Prostate gland (tissue), 2 donors: Measurements from ENCODE around the gene TECPR2. TPM values are rescaled to one million over a fixed set of nuclear protein-coding genes. Genes with fewer than 3 reads are reported as not detected.
"Not testable (repeated sequence)": the region's sequence is repeated elsewhere in the genome, so short reads cannot be mapped to it uniquely, and the experiment has no call there.

Experiments
- DNase-seq: peaks from one replicate; pipeline ENCODE4 v3.0.0-alpha.2; 2019; ENCODE audit warnings: low spot score
- H3K27ac ChIP-seq, 2 donors: fragments of 200-600 bp; sonication (generic); 2 replicates each; pipeline ENCODE4 v1.5.1; 2017 to 2019
- H3K27me3 ChIP-seq: fragments of 200-600 bp; sonication (generic); replicated peaks from 2 replicates; pipeline ENCODE4 v1.5.1; 2019; ENCODE audit not compliant: insufficient read depth
- H3K36me3 ChIP-seq, 2 donors: fragments of 200-600 bp; sonication (generic); 1 replicate in 1 of 2; 2 replicates in 1 of 2; pipeline versions ENCODE4 v1.5.1 to v1.8.1; 2017 to 2019
- H3K4me1 ChIP-seq: fragments of 200-600 bp; sonication (generic); replicated peaks from 2 replicates; pipeline ENCODE4 v1.5.1; 2019
- H3K4me3 ChIP-seq, 2 donors: fragments of 200-600 bp; sonication (generic); 2 replicates each; pipeline ENCODE4 v1.5.1; 2017 to 2019
- H3K9me3 ChIP-seq: fragments of 200-600 bp; sonication (generic); 2 replicates; pipeline ENCODE4 v1.5.1; 2017
- CTCF ChIP-seq, 4 experiments: fragments of 200-600 bp in 2 of 4; fragments of 450-650 bp in 2 of 4; sonication (generic) in 2 of 4; IDR thresholded peaks; 1 replicate in 3 of 4; 2 replicates in 1 of 4; pipeline ENCODE4 v1.5.1; 2016 to 2019; ENCODE audit warnings: antibody characterized with exemption in 4 of 4, mild to moderate bottlenecking in 2 of 4, moderate library complexity in 2 of 4
- POLR2A ChIP-seq: fragments of 450-650 bp; IDR thresholded peaks from one replicate; pipeline ENCODE4 v1.6.1; 2016; ENCODE audit warnings: antibody characterized with exemption, mild to moderate bottlenecking
- POLR2AphosphoS5 ChIP-seq: sonication (generic); formaldehyde crosslinking; IDR thresholded peaks from one replicate; pipeline ENCODE4 v1.6.1; 2017; ENCODE audit warnings: antibody characterized with exemption
- WGBS: methylation state at CpG from one replicate; pipeline ENCODE4 v1.1.5; 2018; 5-methylcytosine and 5-hydroxymethylcytosine counted together
- intact Hi-C: fragments of 100-400 bp; cut with DNase I; formaldehyde crosslinking; loops from one replicate; pipeline ENCODE4 v1.14.2; 2022
- microRNA-seq: library from miRNA; unstranded; fragments of <30 nt; microRNA quantifications from one replicate; pipeline ENCODE4, GENCODE V29; 2016
- small RNA-seq, 2 donors: library from RNA; depleted of rRNA; stranded (forward); fragments of <200 nt; gene quantifications; one replicate each; pipeline ENCODE3, GENCODE V24; 2016
- total RNA-seq, 2 donors: library from RNA; depleted of rRNA; stranded (reverse); fragments of >200 nt; gene quantifications; one replicate each; pipeline ENCODE4 v1.1.0, GENCODE V29; 2016

TECPR2 gene
- total RNA-seq, 2 donors from 2014 or later, result 12.9 to 45.0 TPM

DNA sequence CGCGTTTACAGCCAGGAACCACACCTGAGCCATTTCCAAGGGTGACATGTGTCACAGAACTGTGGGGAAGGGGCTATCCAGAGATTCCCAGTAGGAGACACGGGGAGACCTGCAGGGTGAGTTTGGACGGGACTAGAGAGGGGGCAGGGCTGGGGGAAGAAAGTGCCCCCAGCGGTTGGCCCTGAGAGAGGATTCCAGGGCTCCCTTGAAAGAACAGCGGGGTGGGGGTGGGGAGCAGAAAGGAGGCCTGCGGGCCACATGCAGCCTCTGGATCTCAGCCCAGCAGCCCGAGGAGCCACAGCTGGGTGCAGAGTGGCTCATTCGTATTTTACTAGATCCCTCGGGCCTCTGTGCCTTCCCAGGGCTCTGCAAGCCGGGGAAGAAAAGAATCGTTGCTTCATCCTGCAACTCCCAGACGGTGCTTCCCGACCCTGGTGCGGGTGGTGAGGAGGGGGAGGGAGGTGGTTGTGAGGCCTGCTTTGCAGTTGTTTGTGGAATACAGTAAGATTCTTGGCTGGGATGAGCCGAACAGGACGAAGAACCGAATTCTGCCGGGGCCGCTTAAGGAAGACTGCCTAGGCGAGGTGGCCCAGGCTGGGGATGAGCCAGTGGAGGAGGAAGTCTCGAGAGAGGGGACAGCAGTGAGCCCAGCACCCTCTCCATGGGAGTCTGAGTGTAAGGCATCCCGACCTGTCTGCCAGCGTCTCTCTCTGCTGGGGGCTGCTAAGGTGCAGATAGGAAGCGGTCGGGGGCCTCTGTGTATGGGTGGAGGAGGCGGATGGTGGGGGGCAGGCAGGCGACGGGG, 182.9 kb downstream of the TECPR2 start:
- Histone ChIP-seq H3K36me3 (no peaks in the 10 kb centered on the region), H3K27ac (no peak overlapping the region), H3K9me3 (no peaks in the 10 kb centered on the region), H3K4me3 (no peak overlapping the region), H3K27me3 (peaks cover 4% of the 10 kb centered on the region), H3K4me1 (no peaks in the 10 kb centered on the region)
- 38% methylated on average over 29 of the region's 29 CpGs for WGBS
- intact Hi-C loops, result no loop called here
- TF ChIP-seq POLR2AphosphoS5 (no peak), POLR2A (no peak), CTCF (IDR thresholded peaks at IDR 0.05) (no peak)
- DNase-seq, result no peak

GRCh38 chr14:102548616-102549240, 186.0 kb downstream of the TECPR2 start:
- no peaks in the 10 kb centered on the region for H3K9me3 ChIP-seq
- no peak overlapping the region for H3K27ac ChIP-seq
- intact Hi-C loops, result no loop called here
- no peaks in the 10 kb centered on the region for H3K4me1 ChIP-seq
- peaks cover 4% of the 10 kb centered on the region for H3K27me3 ChIP-seq
- DNase-seq, result no peak
- TF ChIP-seq CTCF (IDR thresholded peaks at IDR 0.05), result no peak
- TF ChIP-seq POLR2AphosphoS5, result no peak
- no peak for TF ChIP-seq POLR2A
- no peak overlapping the region for H3K4me3 ChIP-seq
- 55% methylated on average over 3 of the region's 3 CpGs for WGBS
- no peaks in the 10 kb centered on the region for H3K36me3 ChIP-seq

DNA sequence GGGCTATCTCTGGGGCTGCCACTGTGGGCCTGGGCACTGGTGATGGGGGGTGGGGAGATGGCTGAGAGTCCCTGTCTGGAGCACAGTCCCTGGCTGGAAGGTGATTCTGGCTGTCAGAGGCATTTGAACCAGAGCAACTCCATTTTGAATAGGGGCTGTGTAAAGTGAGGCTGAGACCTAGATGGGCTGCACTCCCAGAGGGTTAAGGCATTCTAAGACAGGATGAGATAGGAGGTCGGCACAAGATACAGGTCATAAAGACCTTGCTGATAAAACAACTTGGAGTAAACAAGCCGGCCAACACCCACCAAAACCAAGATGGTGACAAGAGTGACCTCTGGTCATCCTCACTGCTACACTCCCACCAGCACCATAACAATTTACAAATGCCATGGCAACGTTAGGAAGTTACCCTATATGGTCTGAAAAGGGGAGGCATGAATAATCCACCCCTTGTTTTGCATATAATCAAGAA, 188.2 kb downstream of the TECPR2 start:
- H3K9me3 ChIP-seq, H3K36me3 ChIP-seq, H3K27me3 ChIP-seq, intact Hi-C loops, DNase-seq, H3K27ac ChIP-seq, H3K4me3 ChIP-seq, H3K4me1 ChIP-seq: not testable (repeated sequence)
- WGBS, result 81% methylated on average over 3 of the region's 3 CpGs

Small RNAs within 50 kb of the gene (microRNA-seq; reads per million reads assigned to microRNA genes)
- not detected for gene MIR4309

Small RNAs within 50 kb of the gene (small RNA-seq; reads per million reads assigned to genes)
- gene MIR4309, result 0 reads per million in 2 donors

Other genes with a start within 250 kb of the TECPR2 start
- gene WDR20, start 223.0 kb upstream of the TECPR2 start, total RNA-seq, result 10 to 100 TPM; 36.6 to 38.6 TPM
- gene MOK, start 57.8 kb upstream of the TECPR2 start, total RNA-seq, result 10 to 100 TPM; 17.8 to 95.5 TPM
- gene ZNF839, start 43.2 kb upstream of the TECPR2 start, total RNA-seq, result 10 to 100 TPM; 11.7 to 33.8 TPM
- 10 to 100 TPM; 36.2 to 40.8 TPM for gene CINP, start 51 bp upstream of the TECPR2 start, total RNA-seq
- gene ANKRD9, start 146.8 kb downstream of the TECPR2 start, total RNA-seq, result 10 to 100 TPM; 81.1 to 81.5 TPM
- gene RCOR1, start 229.7 kb downstream of the TECPR2 start, total RNA-seq, result 10 to 100 TPM; 14.4 to 26.6 TPM